Retina (tissue), 1 donor: ENCODE measurements around the gene GSN.

Experiments used
- DNase-seq: peaks from one replicate; pipeline ENCODE4 v3.0.0-alpha.2; 2016

Gene GSN

GRCh38 chr9:121274851-121275250 is 6.9 kb downstream of the GSN start:
- DNase-seq: no peak

- DNase-seq: no peak
Measured at GRCh38 chr9:121275781-121276658, 8.1 kb downstream of the GSN start.

GRCh38 chr9:121277026-121277425 is 9.1 kb downstream of the GSN start:
- DNase-seq: no peak

- DNase-seq: no peak
Measured at GRCh38 chr9:121277518-121278295, 9.7 kb downstream of the GSN start.

GRCh38 chr9:121278477-121279261 is 10.7 kb downstream of the GSN start:
- DNase-seq: peak; percentile 60

- DNase-seq: no peak
Measured at GRCh38 chr9:121279776-121280388, 11.9 kb downstream of the GSN start.

- DNase-seq: no peak
Measured at GRCh38 chr9:121280715-121281613, 13.0 kb downstream of the GSN start.

GRCh38 chr9:121281614-121282276 is 13.8 kb downstream of the GSN start:
- DNase-seq: no peak

GRCh38 chr9:121282277-121283079 is 14.5 kb downstream of the GSN start:
- DNase-seq: no peak

- DNase-seq: no peak
Measured at GRCh38 chr9:121283080-121283398, 15.1 kb downstream of the GSN start.

- no peak for DNase-seq
Measured at GRCh38 chr9:121283856-121284732, 16.1 kb downstream of the GSN start.

GRCh38 chr9:121284733-121285451 is 16.9 kb downstream of the GSN start:
- no peak for DNase-seq

- no peak for DNase-seq
Measured at GRCh38 chr9:121285835-121286687, 18.1 kb downstream of the GSN start.

GRCh38 chr9:121286688-121286972 is 18.7 kb downstream of the GSN start:
- DNase-seq: no peak

- DNase-seq: peak; percentile 69
Measured at GRCh38 chr9:121286973-121287741, 19.2 kb downstream of the GSN start.

- DNase-seq: no peak
Measured at GRCh38 chr9:121288673-121289025, 20.7 kb downstream of the GSN start.
